ENCODE measurements around the gene CBLB.

The CBLB gene

DNA sequence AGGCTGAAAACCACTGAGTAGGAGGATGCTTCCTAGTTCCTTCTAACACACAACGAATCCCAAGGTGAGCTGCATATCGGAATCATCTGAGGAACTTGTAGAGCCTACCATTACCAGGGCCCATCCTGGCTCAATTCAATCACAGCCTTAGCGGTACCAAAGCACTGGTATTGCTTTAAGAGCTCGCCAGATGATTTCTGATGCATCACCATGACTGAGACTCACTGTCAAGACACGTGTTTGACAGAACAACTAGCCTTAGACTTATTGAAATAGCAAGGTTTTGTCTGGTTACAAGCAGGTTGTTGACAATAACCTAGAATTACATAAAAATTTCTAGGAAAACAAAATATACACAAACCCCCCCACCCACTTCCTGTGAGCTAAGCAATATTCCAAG, 68.5 kb downstream of the CBLB start:
- no peaks in the 10 kb centered on the region for H3K9me3 ChIP-seq (replicated peaks; ENCODE audit: low read length)

DNA sequence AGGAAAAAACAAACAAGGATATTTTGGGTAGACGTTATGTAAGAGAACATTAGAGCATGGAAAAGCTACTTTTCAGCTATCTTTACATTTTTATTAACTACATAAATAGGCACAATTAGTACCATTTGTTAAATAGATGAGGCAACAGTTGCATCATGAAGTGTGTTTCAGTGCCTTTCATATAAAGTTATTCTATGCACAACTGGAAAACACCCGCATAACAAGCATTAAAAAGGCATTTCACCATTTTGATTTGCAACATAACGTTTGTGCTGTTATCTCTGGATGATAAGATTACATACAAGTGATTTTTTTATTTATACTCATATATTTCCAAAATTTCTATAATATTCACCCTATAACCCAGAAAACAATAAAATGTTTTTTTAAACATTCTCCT, 69.5 kb downstream of the CBLB start:
- Histone ChIP-seq H3K36me3 (ENCODE audit: insufficient read depth, low read length) (peaks cover 2% of the 10 kb centered on the region), H3K4me2 (ENCODE audit: low read length) (no peak overlapping the region), H3K4me1 (ENCODE audit: control insufficient read depth, insufficient read depth, low read length) (peaks cover 25% of the 10 kb centered on the region), H3K9ac (ENCODE audit: low read depth, low read length) (no peak overlapping the region), H3K4me3 (ENCODE audit: low read length) (no peak overlapping the region), H3K27me3 (ENCODE audit: control insufficient read depth, insufficient read depth, low read length) (no peaks in the 10 kb centered on the region), H3K9me3 (replicated peaks; ENCODE audit: low read length) (no peaks in the 10 kb centered on the region)

More for the DNA sequence above, 68.5 kb downstream of the CBLB start:
- no peak overlapping the region for H3K4me3 ChIP-seq (ENCODE audit: low read length)
- peaks cover 6% of the 10 kb centered on the region for H3K36me3 ChIP-seq (ENCODE audit: insufficient read depth, low read length)
- H3K4me2 ChIP-seq (ENCODE audit: low read length), result no peak overlapping the region
- no peak overlapping the region for H3K9ac ChIP-seq (ENCODE audit: low read depth, low read length)
- no peaks in the 10 kb centered on the region for H3K27me3 ChIP-seq (ENCODE audit: control insufficient read depth, insufficient read depth, low read length)
- peaks cover 31% of the 10 kb centered on the region for H3K4me1 ChIP-seq (ENCODE audit: control insufficient read depth, insufficient read depth, low read length)

GRCh38 chr3:105798381-105798934, 70.4 kb downstream of the CBLB start:
- no peak overlapping the region for H3K9ac ChIP-seq (ENCODE audit: low read depth, low read length)
- H3K9me3 ChIP-seq (replicated peaks; ENCODE audit: low read length), result no peaks in the 10 kb centered on the region
- H3K4me3 ChIP-seq (ENCODE audit: low read length), result no peak overlapping the region
- no peaks in the 10 kb centered on the region for H3K27me3 ChIP-seq (ENCODE audit: control insufficient read depth, insufficient read depth, low read length)
- H3K4me2 ChIP-seq (ENCODE audit: low read length), result no peak overlapping the region
- peaks cover 2% of the 10 kb centered on the region for H3K36me3 ChIP-seq (ENCODE audit: insufficient read depth, low read length)
- H3K4me1 ChIP-seq (ENCODE audit: control insufficient read depth, insufficient read depth, low read length), result peaks cover 33% of the 10 kb centered on the region

DNA sequence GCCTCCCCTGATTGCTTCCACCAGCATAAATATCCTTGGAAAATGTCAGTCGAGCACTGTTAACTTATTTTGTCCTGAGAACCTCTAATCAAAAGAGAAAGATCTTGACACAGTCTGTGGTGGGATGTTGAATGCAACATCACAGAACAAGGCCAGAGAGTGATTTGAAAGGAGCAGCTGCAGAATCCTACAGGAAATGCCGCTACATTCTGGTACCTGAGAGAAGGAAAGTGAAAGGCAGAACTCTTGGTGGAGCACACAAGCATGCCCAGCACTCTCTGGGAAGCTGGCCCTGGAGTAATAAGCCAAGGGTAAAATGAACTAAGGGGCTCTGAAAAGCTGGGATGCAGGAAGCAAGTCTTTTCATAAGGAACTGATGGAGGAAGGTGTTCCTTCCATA, 75.8 kb downstream of the CBLB start:
- H3K4me1 ChIP-seq (ENCODE audit: control insufficient read depth, insufficient read depth, low read length), result peaks cover 42% of the 10 kb centered on the region
- H3K4me2 ChIP-seq (ENCODE audit: low read length), result peak overlapping the region; percentile 63
- no peaks in the 10 kb centered on the region for H3K36me3 ChIP-seq (ENCODE audit: insufficient read depth, low read length)
- H3K27me3 ChIP-seq (ENCODE audit: control insufficient read depth, insufficient read depth, low read length), result no peaks in the 10 kb centered on the region
- peak overlapping the region; percentile 11 for H3K4me3 ChIP-seq (ENCODE audit: low read length)
- H3K9me3 ChIP-seq (replicated peaks; ENCODE audit: low read length), result no peaks in the 10 kb centered on the region
- H3K9ac ChIP-seq (ENCODE audit: low read depth, low read length), result peak overlapping the region; percentile 77

GRCh38 chr3:105791919-105792786, 76.7 kb downstream of the CBLB start:
- peaks cover 42% of the 10 kb centered on the region for H3K4me1 ChIP-seq (ENCODE audit: control insufficient read depth, insufficient read depth, low read length)
- H3K9ac ChIP-seq (ENCODE audit: low read depth, low read length), result peak overlapping the region; percentile 82

GRCh38 chr3:105791131-105791530, 77.7 kb downstream of the CBLB start:
- no peaks in the 10 kb centered on the region for H3K36me3 ChIP-seq (ENCODE audit: insufficient read depth, low read length)
- H3K9me3 ChIP-seq (replicated peaks; ENCODE audit: low read length), result no peaks in the 10 kb centered on the region
- H3K27me3 ChIP-seq (ENCODE audit: control insufficient read depth, insufficient read depth, low read length), result no peaks in the 10 kb centered on the region
- peaks cover 42% of the 10 kb centered on the region for H3K4me1 ChIP-seq (ENCODE audit: control insufficient read depth, insufficient read depth, low read length)
- H3K4me2 ChIP-seq (ENCODE audit: low read length), result peak overlapping the region; percentile 76
- H3K4me3 ChIP-seq (ENCODE audit: low read length), result peak overlapping the region; percentile 52
- H3K9ac ChIP-seq (ENCODE audit: low read depth, low read length), result peak overlapping the region; percentile 82

More at GRCh38 chr3:105791919-105792786, 76.7 kb downstream of the CBLB start:
- peak overlapping the region; percentile 34 for H3K4me3 ChIP-seq (ENCODE audit: low read length)
- no peaks in the 10 kb centered on the region for H3K27me3 ChIP-seq (ENCODE audit: control insufficient read depth, insufficient read depth, low read length)
- H3K4me2 ChIP-seq (ENCODE audit: low read length), result peak overlapping the region; percentile 76
- no peaks in the 10 kb centered on the region for H3K9me3 ChIP-seq (replicated peaks; ENCODE audit: low read length)
- no peaks in the 10 kb centered on the region for H3K36me3 ChIP-seq (ENCODE audit: insufficient read depth, low read length)

- peaks cover 42% of the 10 kb centered on the region for H3K4me1 ChIP-seq (ENCODE audit: control insufficient read depth, insufficient read depth, low read length)
- no peaks in the 10 kb centered on the region for H3K27me3 ChIP-seq (ENCODE audit: control insufficient read depth, insufficient read depth, low read length)
- H3K9me3 ChIP-seq (replicated peaks; ENCODE audit: low read length), result no peaks in the 10 kb centered on the region
- H3K9ac ChIP-seq (ENCODE audit: low read depth, low read length), result peak overlapping the region; percentile 82
- peak overlapping the region; percentile 52 for H3K4me3 ChIP-seq (ENCODE audit: low read length)
- peak overlapping the region; percentile 76 for H3K4me2 ChIP-seq (ENCODE audit: low read length)
- H3K36me3 ChIP-seq (ENCODE audit: insufficient read depth, low read length), result no peaks in the 10 kb centered on the region
Observed at GRCh38 chr3:105790534-105790933, 78.3 kb downstream of the CBLB start.

- H3K9ac ChIP-seq (ENCODE audit: low read depth, low read length), result no peak overlapping the region
- no peaks in the 10 kb centered on the region for H3K27me3 ChIP-seq (ENCODE audit: control insufficient read depth, insufficient read depth, low read length)
- H3K9me3 ChIP-seq (replicated peaks; ENCODE audit: low read length), result no peaks in the 10 kb centered on the region
- H3K36me3 ChIP-seq (ENCODE audit: insufficient read depth, low read length), result no peaks in the 10 kb centered on the region
- no peak overlapping the region for H3K4me3 ChIP-seq (ENCODE audit: low read length)
- peaks cover 35% of the 10 kb centered on the region for H3K4me1 ChIP-seq (ENCODE audit: control insufficient read depth, insufficient read depth, low read length)
- H3K4me2 ChIP-seq (ENCODE audit: low read length), result no peak overlapping the region
Observed at GRCh38 chr3:105788593-105788992, 80.2 kb downstream of the CBLB start.

- Histone ChIP-seq H3K4me2 (ENCODE audit: low read length) (no peak overlapping the region), H3K9me3 (replicated peaks; ENCODE audit: low read length) (no peaks in the 10 kb centered on the region), H3K27me3 (ENCODE audit: control insufficient read depth, insufficient read depth, low read length) (no peaks in the 10 kb centered on the region), H3K9ac (ENCODE audit: low read depth, low read length) (no peak overlapping the region), H3K36me3 (ENCODE audit: insufficient read depth, low read length) (no peaks in the 10 kb centered on the region), H3K4me1 (ENCODE audit: control insufficient read depth, insufficient read depth, low read length) (peaks cover 24% of the 10 kb centered on the region), H3K4me3 (ENCODE audit: low read length) (no peak overlapping the region)
Observed at GRCh38 chr3:105787453-105787852, 81.4 kb downstream of the CBLB start.

- Histone ChIP-seq H3K4me3 (ENCODE audit: low read length) (no peak overlapping the region), H3K9ac (ENCODE audit: low read depth, low read length) (no peak overlapping the region), H3K4me1 (ENCODE audit: control insufficient read depth, insufficient read depth, low read length) (peaks cover 22% of the 10 kb centered on the region), H3K4me2 (ENCODE audit: low read length) (no peak overlapping the region), H3K27me3 (ENCODE audit: control insufficient read depth, insufficient read depth, low read length) (no peaks in the 10 kb centered on the region), H3K9me3 (replicated peaks; ENCODE audit: low read length) (no peaks in the 10 kb centered on the region), H3K36me3 (ENCODE audit: insufficient read depth, low read length) (no peaks in the 10 kb centered on the region)
Observed at GRCh38 chr3:105786990-105787389, 81.8 kb downstream of the CBLB start.

GRCh38 chr3:105786241-105786640, 82.6 kb downstream of the CBLB start:
- Histone ChIP-seq H3K36me3 (ENCODE audit: insufficient read depth, low read length) (no peaks in the 10 kb centered on the region), H3K4me3 (ENCODE audit: low read length) (no peak overlapping the region), H3K4me1 (ENCODE audit: control insufficient read depth, insufficient read depth, low read length) (peaks cover 14% of the 10 kb centered on the region), H3K4me2 (ENCODE audit: low read length) (no peak overlapping the region), H3K9ac (ENCODE audit: low read depth, low read length) (no peak overlapping the region), H3K27me3 (ENCODE audit: control insufficient read depth, insufficient read depth, low read length) (no peaks in the 10 kb centered on the region), H3K9me3 (replicated peaks; ENCODE audit: low read length) (no peaks in the 10 kb centered on the region)

- H3K36me3 ChIP-seq (ENCODE audit: insufficient read depth, low read length), result no peaks in the 10 kb centered on the region
- no peaks in the 10 kb centered on the region for H3K27me3 ChIP-seq (ENCODE audit: control insufficient read depth, insufficient read depth, low read length)
- H3K4me1 ChIP-seq (ENCODE audit: control insufficient read depth, insufficient read depth, low read length), result peaks cover 10% of the 10 kb centered on the region
- no peak overlapping the region for H3K4me3 ChIP-seq (ENCODE audit: low read length)
- H3K9me3 ChIP-seq (replicated peaks; ENCODE audit: low read length), result no peaks in the 10 kb centered on the region
- H3K9ac ChIP-seq (ENCODE audit: low read depth, low read length), result no peak overlapping the region
- no peak overlapping the region for H3K4me2 ChIP-seq (ENCODE audit: low read length)
Observed at GRCh38 chr3:105785803-105786202, 83.0 kb downstream of the CBLB start.
